NCI-H1694 (cell line): ENCODE results near the gene CHMP4B.

Experiments used
- DNase-seq: peaks from one replicate; lab custom pipeline; 2025; lab: John Stamatoyannopoulos, UW

Gene CHMP4B

DNA sequence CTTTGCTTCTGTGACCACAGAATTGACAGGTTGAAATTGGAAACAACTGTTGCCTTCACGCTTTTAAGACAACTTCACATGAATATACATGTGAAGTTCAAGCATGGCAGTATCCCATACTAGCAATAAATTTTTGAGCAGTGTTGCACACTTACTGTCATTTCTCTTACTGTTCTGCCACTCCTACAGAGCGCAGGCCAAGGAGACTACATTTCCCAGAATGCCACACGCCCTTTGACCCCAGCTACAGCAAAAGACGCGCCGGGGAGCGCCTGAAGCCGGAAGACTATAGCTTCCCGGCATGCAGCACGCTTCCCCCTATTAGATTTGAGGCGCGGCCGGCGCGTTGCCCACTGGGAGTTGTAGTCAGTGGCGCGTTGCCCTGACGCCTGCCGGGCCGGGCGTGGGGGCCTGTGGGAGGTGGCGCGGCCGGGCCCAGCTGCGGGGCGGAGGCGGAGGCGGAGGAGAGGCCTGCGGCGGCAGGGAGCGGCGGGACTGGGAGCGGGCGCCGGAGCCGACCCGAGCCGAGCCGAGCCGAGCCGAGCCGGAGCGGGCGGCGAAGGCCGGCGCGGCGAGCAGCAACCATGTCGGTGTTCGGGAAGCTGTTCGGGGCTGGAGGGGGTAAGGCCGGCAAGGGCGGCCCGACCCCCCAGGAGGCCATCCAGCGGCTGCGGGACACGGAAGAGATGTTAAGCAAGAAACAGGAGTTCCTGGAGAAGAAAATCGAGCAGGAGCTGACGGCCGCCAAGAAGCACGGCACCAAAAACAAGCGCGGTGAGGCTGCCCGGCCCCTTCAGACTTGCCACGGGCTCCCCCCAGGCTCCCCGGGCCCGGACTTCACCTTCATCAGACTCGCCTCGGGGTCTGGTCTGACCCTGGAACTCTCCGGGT lies at the start of gene CHMP4B:
Gene CHMP4B (plus strand): TSS at position 464 of the 891 bp plus-strand sequence. CDS start 121 bp downstream, at position 585.
- peak; percentile 94 for DNase-seq

DNA sequence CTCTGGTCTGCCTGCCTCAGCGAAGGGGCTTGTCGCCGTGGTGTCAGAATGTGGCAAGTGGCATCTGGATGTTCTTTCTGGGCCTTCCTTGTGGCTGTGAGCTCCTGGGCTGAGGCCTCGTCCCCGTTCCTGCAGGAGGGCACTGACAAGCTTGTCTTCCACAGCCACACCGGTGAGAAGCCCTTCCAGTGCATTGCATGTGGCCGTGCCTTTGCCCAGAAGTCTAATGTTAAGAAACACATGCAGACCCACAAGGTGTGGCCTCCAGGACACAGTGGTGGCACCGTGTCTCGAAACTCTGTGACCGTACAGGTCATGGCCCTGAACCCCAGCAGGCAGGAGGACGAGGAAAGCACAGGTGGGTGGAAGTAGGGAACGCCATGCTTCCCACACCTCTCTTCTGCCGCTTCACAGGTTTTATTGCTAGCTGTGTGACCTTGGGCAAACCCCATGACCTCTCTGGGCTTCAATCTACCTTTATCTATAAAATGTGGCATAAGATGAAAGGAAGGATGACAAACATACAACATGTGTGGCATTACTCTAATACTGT lies 49.4 kb upstream of the CHMP4B start:
- DNase-seq, result no peak

- DNase-seq, result no peak
Measured at GRCh38 chr20:33765099-33765498, 46.0 kb upstream of the CHMP4B start.

- no peak for DNase-seq
Measured at GRCh38 chr20:33765592-33765991, 45.6 kb upstream of the CHMP4B start.

- DNase-seq, result no peak
Measured at GRCh38 chr20:33766686-33767085, 44.5 kb upstream of the CHMP4B start.

DNA sequence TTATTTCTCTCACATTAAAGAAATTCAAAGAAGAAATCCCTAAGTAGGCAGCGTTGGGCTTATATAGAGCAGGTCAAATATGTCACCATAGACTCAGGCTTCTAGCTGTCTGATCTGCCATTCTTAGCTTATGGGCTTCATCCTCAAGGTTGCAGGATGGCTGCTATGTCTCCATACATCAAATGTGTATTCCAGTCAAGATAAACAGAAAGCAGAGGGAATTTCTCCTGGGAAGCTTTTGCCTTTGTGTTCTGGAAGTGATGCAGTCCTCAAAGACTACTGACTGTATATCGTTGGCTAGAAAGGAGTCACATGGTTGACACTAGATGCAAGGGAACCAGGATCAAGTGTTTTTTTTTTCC lies 43.4 kb upstream of the CHMP4B start:
- DNase-seq, result no peak

DNA sequence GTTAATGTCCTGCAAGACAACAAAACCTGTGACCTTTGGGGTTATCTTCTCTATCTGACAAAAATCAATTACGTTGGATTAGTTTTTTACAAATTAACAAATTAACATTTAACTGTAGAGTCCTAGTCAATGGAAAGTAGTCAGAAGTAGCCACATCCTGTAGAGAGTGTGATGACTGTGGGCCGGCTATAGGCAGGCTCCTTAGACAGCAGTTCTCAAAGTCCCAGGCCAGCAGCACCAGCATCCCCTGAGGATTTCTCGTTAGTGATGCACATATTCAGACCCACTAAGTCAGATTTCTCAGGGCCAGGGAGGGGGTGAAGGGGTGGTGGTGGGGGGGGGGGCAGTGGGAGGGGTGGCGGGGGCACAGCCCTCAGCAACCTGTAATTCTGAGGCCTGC lies 42.1 kb upstream of the CHMP4B start:
- no peak for DNase-seq

DNA sequence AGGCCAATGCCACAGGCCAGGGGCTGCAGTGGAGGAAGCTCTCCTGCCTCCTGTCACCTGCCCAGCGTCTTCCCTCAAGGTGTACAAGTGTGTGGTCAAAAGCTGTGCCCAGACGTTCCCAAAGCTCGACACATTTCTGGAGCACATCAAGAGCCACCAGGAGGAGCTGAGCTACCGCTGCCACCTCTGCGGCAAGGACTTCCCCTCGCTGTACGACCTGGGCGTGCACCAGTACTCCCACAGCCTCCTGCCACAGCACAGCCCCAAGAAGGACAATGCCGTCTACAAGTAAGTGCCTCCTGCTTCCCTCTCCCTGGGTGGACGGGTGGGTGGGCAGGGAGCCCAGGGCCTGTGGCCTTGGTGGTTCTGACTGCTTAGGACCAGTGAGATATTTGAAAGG lies 41.1 kb upstream of the CHMP4B start:
- DNase-seq, result no peak

- no peak for DNase-seq
Measured at GRCh38 chr20:33771938-33772337, 39.2 kb upstream of the CHMP4B start.

DNA sequence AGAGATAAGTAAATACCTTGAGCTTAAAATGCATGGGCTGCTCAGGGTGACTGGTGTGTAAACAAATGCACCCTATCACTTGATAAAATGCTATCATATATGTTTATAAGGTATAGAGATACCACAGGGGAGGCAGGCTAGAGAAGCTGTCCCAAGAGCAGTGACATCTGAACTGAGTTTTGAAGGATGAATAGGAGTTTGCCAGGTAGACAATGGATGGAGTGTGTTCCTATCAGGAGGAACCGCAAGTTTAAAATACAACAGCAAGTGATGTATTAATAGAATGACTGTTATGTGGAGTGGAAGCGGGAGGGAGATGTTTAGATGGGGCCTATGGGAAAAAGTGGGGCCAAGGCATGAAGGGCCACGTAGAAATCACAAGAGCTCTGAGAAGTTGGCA lies 38.7 kb upstream of the CHMP4B start:
- no peak for DNase-seq

GRCh38 chr20:33773412-33774089 lies 37.6 kb upstream of the CHMP4B start:
- DNase-seq, result no peak

GRCh38 chr20:33777816-33778215 lies 33.3 kb upstream of the CHMP4B start:
- DNase-seq, result no peak

GRCh38 chr20:33781133-33781532 lies 30.0 kb upstream of the CHMP4B start:
- no peak for DNase-seq

GRCh38 chr20:33781945-33782344 lies 29.2 kb upstream of the CHMP4B start:
- no peak for DNase-seq

DNA sequence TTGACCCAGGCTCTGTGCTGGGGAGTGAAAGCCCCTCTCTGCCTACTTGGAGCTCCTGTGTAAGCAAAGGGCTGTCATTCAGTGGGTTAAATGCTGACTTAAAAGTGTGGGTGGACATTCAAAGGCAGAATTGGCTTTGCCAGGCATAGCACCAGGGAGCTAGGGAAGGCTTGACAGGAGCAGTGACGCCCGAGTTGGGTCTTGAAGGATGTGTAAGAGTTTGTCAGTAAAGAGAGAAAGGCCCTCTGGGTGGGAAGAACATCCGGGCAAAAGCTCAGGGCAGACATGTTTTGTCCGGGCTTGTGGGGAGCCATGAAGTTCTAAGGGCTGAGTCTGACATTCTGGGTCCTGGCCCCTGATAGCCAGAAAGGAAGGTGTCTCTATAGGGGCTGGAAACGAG lies 27.9 kb upstream of the CHMP4B start:
- no peak for DNase-seq

DNA sequence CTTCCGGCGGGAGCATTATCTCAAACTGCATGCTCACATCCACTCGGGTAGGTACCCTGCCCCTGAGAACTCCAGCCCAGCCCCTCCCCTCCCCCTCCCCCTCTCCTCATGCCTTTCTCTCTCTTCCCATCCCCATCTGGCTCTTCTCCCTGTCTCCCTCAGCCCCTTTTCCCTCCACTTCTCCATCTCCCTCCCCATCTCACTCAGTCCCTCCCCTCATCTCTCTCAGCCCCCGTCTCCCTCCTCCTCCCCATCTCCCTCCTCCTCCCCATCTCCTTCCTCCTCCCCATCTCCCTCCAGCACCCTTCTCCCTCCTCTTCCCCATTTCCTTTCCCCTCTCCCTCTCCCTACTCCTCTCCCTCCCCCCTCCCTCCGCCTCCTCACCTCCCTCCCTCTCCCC lies 27.3 kb upstream of the CHMP4B start:
- no peak for DNase-seq

DNA sequence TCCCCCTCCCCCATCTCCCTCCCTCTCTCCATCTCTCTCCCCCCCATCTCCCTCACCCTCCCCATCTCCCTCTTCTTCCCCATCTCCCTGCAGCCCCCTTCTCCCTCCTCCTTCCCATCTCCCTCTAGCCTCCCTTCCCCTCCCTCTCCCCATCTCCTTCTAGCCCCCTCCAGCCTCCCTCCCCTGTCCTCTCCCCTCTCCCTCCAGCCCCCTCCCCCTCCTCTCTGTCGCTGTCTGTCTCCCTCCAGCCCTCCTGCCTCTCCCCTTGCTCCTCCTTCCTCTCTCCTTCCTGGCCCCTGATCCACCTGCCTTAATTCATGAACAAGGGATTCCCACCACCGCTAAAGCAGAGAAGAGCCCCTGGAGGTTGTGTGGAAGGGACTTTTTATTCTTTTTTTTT lies 26.9 kb upstream of the CHMP4B start:
- DNase-seq, result no peak

GRCh38 chr20:33785503-33785902 lies 25.6 kb upstream of the CHMP4B start:
- DNase-seq, result no peak

DNA sequence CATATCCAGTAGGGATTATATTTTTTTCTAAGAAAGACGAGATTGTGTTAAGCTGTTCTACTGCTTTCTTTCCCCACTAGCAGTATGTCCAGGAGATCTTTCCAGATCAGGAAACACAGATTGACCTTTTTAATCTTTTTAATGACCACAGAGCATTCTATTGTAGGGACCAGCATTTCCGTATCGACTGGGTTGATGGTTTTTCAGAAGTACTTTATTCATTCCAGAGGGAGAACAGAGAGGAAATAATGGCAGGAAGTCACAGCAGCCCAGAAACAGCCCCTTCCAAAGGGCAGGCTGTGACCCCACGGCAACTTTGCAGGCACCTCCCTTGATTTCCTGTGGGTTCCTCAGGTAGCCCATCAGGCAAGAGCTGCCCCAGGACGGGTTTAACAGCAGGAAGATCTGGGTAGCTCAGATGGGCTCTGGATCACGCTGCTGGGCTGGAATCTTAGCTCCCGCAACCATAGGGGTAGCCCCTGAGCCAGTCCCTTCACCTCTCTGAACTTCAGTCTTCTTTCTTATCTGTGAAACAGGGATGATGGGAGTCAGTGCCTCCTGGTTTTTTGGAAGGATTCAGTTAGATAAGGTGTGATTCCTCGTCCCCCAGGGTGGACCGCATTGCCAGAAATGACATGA lies 23.8 kb upstream of the CHMP4B start:
- DNase-seq, result no peak

DNA sequence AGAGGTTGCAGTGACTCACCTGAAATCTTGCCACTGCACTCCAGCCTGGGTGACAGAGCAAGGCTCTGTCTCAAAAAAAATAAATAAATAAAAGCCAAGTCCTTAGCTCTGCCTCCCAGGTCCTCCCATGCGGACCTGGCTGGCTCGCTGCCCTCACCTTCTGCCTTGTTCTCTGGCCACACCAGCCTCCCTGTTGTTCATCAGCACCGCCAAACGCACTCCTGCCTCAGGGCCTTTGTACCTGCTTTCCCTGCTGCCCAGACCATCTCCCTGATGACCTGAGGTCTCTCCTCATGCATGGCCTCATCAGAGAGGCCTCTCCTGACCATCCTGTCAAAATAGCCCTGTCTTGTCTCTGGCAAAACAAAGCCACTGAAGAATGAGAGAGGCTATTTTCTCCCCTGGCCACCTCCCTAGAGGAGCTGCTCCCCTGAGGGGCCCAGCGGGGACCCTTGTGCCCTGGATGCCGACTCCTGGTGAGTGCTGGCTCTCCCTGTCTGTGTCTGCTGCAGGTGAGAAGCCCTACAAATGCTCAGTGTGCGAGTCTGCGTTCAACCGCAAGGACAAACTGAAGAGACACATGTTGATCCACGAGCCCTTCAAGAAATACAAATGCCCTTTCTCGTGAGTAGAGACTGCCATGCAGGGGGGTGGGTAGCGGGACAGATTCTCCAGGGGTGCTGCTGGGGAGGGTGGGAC lies 22.6 kb upstream of the CHMP4B start:
- DNase-seq, result no peak

DNA sequence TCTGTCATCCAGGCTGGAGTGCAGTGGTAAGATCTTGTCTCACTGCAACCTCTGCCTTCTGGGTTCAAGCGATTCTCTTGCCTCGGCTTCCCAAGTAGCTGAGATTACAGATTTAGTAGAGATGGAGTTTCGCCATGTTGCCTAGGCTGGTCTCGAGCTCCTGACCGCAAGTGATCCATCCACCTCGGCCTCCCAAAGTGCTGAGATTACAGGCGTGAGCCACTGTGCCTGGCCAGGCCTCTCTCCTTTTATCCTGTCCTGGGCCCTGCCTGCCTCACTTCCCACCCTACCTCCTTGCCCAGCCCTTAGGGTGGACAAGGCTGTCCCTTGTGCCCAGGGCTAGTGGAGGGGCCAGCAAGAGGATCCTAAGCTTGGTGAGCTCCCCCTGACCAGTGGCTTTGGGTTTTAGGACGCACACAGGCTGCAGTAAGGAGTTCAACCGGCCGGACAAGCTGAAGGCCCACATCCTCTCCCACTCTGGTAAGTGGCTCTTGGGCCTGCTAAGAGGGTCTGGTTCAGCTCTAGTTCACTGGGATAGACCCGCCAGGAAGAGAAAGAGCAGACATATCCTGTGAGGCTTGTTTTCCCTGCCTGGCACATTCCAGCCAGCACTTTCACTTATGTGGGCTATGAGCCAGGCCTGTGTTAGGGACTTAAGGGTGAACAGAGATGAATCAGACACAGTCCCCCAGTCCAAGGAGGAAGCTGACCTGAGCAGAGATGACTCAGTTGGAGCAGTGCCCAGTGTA lies 21.9 kb upstream of the CHMP4B start:
- DNase-seq, result no peak

DNA sequence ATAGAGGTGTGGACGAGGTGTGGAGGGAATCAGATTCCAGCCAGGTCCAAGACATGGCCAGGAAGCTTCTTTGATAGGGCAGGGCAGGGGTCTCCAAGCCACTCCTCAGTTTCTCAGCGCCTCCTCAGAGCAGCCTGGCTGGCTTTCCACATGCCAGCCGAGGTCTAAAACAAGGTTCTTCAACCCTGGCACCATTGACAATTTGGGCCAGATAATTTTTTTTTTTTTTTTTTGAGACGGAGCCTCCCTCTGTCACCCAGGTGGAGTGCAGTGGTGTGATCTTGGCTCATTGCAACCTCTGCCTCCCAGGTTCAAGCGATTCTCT lies 21.3 kb upstream of the CHMP4B start:
- DNase-seq, result no peak
